HepG2 (cell line): ENCODE results near the gene RECK.

ENCODE experiments used
- BHLHE40 ChIP-seq: IDR thresholded peaks from 2 replicates; pipeline ENCODE4 v1.6.1; 2011; ENCODE audit warnings: low read length, improper control_type of control experiment
- KDM1A ChIP-seq: IDR thresholded peaks from 2 replicates; pipeline ENCODE4 v1.6.1; 2016; ENCODE audit warnings: missing compliant biosample characterization
- MAZ ChIP-seq, 2 experiments: sonication (generic) in 1 of 2; formaldehyde crosslinking in 1 of 2; IDR thresholded peaks; 2 replicates each; pipeline versions ENCODE4 v1.5.0 to v1.6.1; 2012 to 2020; ENCODE audit warnings: low read depth in 2 of 2, mild to moderate bottlenecking in 2 of 2, borderline replicate concordance in 1 of 2, improper control_type of control experiment in 1 of 2, low read length in 1 of 2, missing genetic modification reagents in 1 of 2, moderate library complexity in 1 of 2
- MTA1 ChIP-seq: sonication (generic); formaldehyde crosslinking; IDR thresholded peaks from 2 replicates; pipeline ENCODE4 v1.4.0; 2020; ENCODE audit warnings: missing genetic modification reagents, mild to moderate bottlenecking, borderline replicate concordance
- POLR2AphosphoS5 ChIP-seq: IDR thresholded peaks from 2 replicates; pipeline ENCODE4 v1.6.1; 2012; ENCODE audit warnings: low read depth, low read length
- RAD21 ChIP-seq: fragments of 450-650 bp; formaldehyde crosslinking; IDR thresholded peaks from 2 replicates; pipeline ENCODE4 v1.5.0; 2020; ENCODE audit warnings: mild to moderate bottlenecking
- TAF1 ChIP-seq: sonication (generic); formaldehyde crosslinking; IDR thresholded peaks from 2 replicates; pipeline ENCODE4 v1.4.0; 2020; ENCODE audit warnings: missing genetic modification reagents
- ZUFSP ChIP-seq: sonication (generic); formaldehyde crosslinking; IDR thresholded peaks from 2 replicates; pipeline ENCODE4 v1.9.0; 2021; ENCODE audit warnings: missing genetic modification reagents, mild to moderate bottlenecking, borderline replicate concordance

GRCh38 chr9:35990155-35990554 is 46.6 kb upstream of the RECK start:
- TF ChIP-seq MTA1 (CRISPR knock-in tag) (no peak), MAZ (IDR thresholded peaks at IDR 0.05; ENCODE audit: borderline replicate concordance, low read depth, low read length) (no peak), MAZ (CRISPR knock-in tag; IDR thresholded peaks at IDR 0.05; ENCODE audit: low read depth) (no peak), POLR2AphosphoS5 (no peak), TAF1 (CRISPR knock-in tag) (no peak), ZUFSP (CRISPR knock-in tag) (no peak), KDM1A (no peak), BHLHE40 (no peak), RAD21 (CRISPR knock-in tag) (no peak)
